Measurements from ENCODE around the gene TSC22D4. TPM values are rescaled to one million over a fixed set of nuclear protein-coding genes. Genes with fewer than 3 reads are reported as not detected.
A peak's percentile ranks its signal among the peaks of the same experiment; 100 is the strongest.

TSC22D4 gene
- total RNA-seq, 2 experiments from 2014 or later = 92.6 to 94.2 TPM

DNA sequence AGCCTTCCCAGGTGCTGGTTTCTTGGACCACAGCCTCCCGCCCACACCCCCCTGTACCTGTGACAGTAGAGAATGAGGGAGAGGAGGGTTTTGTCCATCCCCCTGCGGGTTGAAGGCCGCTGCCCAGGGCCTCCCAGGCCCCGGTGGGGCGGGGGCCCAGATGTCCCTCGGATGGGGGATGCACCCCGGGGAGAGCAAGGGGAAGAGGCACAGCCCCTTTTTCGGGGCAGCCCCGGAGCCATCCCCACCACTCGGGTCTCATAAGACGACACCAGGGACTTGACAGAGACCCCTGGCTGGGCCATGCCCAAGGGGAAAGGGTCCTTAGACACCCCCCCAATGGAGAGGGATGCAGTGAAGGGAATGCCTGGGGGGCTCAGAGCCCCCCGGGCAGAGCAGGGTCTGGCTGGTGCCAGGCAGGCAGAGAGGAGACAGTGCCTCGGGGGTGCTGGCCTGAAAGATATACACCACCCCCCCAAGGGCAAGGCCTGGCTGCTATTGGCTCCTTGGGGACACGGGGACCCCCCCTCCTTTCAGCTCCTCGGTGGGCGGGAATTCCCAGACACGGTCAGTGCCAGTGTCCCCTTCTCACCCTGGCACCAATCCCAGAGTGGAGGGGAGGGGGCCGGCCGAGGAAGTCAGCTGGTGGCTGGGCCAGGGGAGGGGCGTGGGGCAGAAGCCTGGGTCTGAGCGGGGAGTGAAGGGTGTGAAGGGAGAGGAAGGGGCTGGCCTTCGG lies 11.2 kb downstream of the TSC22D4 start:
- ATAC-seq = no peak
- POLR2A ChIA-PET = interaction anchor here (0.9 kb wide), 1 partner anchor 40 kb away, joined by 3 read pairs; the partner anchor contains the start of gene ZCWPW1
- no peak for DNase-seq
- TF ChIP-seq, protein P1, sequence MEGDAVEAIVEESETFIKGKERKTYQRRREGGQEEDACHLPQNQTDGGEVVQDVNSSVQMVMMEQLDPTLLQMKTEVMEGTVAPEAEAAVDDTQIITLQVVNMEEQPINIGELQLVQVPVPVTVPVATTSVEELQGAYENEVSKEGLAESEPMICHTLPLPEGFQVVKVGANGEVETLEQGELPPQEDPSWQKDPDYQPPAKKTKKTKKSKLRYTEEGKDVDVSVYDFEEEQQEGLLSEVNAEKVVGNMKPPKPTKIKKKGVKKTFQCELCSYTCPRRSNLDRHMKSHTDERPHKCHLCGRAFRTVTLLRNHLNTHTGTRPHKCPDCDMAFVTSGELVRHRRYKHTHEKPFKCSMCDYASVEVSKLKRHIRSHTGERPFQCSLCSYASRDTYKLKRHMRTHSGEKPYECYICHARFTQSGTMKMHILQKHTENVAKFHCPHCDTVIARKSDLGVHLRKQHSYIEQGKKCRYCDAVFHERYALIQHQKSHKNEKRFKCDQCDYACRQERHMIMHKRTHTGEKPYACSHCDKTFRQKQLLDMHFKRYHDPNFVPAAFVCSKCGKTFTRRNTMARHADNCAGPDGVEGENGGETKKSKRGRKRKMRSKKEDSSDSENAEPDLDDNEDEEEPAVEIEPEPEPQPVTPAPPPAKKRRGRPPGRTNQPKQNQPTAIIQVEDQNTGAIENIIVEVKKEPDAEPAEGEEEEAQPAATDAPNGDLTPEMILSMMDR (IDR thresholded peaks at IDR 0.05) = no peak
- H3K4me1 Mint-ChIP-seq (ENCODE audit: low read depth) = peaks cover 18% of the 10 kb centered on the region
- intact Hi-C loops (cut with micrococcal nuclease) = no loop called here
- CTCF ChIA-PET = interaction anchor here (4.5 kb wide), 1 partner anchor 92 kb away, joined by 41 read pairs; no protein-coding TSS in a partner anchor
- no peak overlapping the region for H3K27ac Mint-ChIP-seq
- no peak overlapping the region for H3K4me3 Mint-ChIP-seq
- H3K9me3 Mint-ChIP-seq = no peaks in the 10 kb centered on the region
- H3K36me3 Mint-ChIP-seq (ENCODE audit: low read depth) = peaks cover 23% of the 10 kb centered on the region
- no peaks in the 10 kb centered on the region for H3K27me3 Mint-ChIP-seq

DNA sequence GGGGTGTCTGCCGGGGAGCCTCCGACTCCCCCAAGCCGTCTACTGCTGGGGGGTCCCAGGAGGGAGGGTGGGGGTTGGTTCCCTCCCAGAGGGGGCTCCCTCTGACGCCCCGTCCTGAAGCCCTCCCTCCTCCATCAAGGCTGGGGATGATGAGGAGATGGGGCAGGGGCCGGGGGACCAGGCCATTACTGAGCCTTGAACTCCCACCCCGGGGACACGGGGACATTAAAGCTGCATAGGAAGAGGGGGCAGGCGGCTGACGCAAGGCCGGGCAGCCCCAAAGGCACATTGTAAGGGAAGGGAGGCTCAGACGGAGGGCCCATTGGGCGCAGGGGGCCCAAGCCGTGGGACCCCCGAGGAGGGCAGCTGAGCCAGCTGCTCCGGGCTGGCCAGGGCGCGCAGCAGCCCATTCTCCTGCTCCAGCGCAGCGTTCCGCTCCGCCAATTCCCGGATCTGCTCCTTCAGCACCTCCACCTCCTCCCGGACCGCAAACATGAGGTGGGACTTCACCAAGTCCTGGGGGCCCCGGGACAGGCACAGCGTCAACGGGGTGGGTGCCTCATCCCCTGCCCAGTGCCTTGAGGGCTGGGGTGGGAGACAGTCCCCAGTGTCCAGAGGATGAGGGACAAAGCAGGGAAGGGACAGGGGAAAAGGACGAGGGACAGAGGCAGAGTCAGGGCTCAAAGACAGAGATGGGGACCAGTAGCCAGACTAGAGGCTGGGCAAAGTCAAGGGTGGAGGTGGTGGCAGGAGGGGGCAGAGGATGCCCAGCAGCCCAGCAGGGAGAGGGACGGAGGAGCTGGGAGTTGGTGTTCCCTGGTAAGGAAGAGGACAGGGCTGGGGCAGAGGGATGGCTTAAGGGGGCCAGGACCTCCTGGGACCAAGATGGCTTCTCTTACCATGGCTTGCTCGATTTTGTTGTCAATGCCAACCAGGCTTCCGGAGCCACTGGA lies 12.1 kb downstream of the TSC22D4 start:
- Mint-ChIP-seq H3K27me3 (no peaks in the 10 kb centered on the region), H3K4me1 (ENCODE audit: low read depth) (peaks cover 15% of the 10 kb centered on the region), H3K9me3 (no peaks in the 10 kb centered on the region), H3K4me3 (no peak overlapping the region), H3K36me3 (ENCODE audit: low read depth) (peaks cover 21% of the 10 kb centered on the region), H3K27ac (no peak overlapping the region)
- intact Hi-C loops (cut with micrococcal nuclease) = no loop called here
- ChIA-PET POLR2A (interaction anchor here (0.9 kb wide), 1 partner anchor 39 kb away, joined by 3 read pairs; the partner anchor contains the start of gene ZCWPW1), CTCF (no interaction called here)
- DNase-seq (no peak), ATAC-seq (no peak)
- TF ChIP-seq, protein P1 (IDR thresholded peaks at IDR 0.05) = no peak

DNA sequence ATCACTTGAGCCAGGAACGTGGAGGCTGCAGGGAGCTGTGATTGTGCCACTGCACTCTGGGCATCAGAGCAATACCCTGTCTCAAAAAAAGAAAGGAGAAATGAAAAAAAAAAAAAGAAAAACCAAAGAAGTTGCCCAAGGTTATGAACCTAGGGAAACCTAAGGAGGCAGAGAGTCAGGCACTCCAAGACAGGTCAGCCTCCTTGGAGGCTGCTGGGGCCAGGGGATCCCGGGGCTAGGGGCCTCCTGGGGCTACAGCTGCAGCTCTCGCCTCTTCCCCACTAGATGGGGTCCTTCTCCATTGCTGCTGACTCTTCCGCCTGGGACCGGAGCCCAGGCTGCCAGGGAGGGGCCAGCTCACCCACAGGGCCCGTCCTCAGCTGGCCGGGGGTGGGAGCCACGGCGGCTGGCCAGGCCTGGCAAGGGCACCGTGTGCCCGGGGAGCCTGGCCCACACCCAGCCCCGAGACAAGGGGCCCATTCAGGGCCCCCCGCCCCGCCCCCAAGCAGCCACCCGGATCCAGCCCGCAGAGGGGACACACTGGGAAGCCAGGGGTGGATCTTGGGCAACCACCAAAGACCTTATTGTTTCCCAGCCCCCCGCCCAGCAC lies 13.2 kb downstream of the TSC22D4 start:
- ATAC-seq (no peak), DNase-seq (no peak)
- Mint-ChIP-seq H3K4me3 (no peak overlapping the region), H3K27ac (peak overlapping the region; percentile 11), H3K4me1 (ENCODE audit: low read depth) (peaks cover 13% of the 10 kb centered on the region), H3K36me3 (ENCODE audit: low read depth) (peaks cover 17% of the 10 kb centered on the region), H3K9me3 (no peaks in the 10 kb centered on the region), H3K27me3 (no peaks in the 10 kb centered on the region)
- TF ChIP-seq, protein P1 (IDR thresholded peaks at IDR 0.05) = no peak
- intact Hi-C loops (cut with micrococcal nuclease) = no loop called here
- ChIA-PET POLR2A (interaction anchor here (0.6 to 1.6 kb wide), 4 partner anchors 11 to 142 kb away, joined by 3 to 4 read pairs (median 3); no protein-coding TSS in a partner anchor), CTCF (interaction anchor here (0.8 to 1.6 kb wide), 4 partner anchors 10 to 94 kb away, joined by 3 to 7 read pairs (median 4); no protein-coding TSS in a partner anchor)

DNA sequence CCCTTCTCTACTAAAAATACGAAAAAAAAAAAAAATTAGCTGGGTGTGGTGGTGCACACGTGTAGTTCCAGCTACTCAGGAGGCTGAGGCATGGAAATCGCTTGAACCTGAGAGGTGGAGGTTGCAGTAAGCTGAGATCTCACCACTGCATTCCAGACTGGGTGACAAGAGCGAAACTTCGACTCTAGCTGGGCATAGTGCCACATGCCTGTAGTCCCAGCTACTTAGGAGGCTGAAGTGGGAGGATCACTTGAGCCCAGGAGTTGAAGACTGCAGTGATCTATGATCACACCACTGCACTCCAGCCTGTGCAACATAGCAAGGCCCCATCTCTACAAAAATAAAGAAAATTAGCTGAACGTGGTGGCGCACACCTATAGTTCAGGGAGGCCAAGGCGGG lies 13.7 kb downstream of the TSC22D4 start:
- Mint-ChIP-seq H3K4me1 (ENCODE audit: low read depth) (peaks cover 9% of the 10 kb centered on the region), H3K4me3 (no peak overlapping the region), H3K36me3 (ENCODE audit: low read depth) (peaks cover 16% of the 10 kb centered on the region), H3K27me3 (no peaks in the 10 kb centered on the region), H3K9me3 (no peaks in the 10 kb centered on the region), H3K27ac (peak overlapping the region; percentile 11)
- DNase-seq (no peak), ATAC-seq (no peak)
- TF ChIP-seq, protein P1 (IDR thresholded peaks at IDR 0.05) = no peak
- ChIA-PET CTCF (interaction anchor here (0.8 to 1.6 kb wide), 4 partner anchors 10 to 95 kb away, joined by 3 to 7 read pairs (median 4); no protein-coding TSS in a partner anchor), POLR2A (interaction anchor here (0.6 to 1.6 kb wide), 4 partner anchors 12 to 142 kb away, joined by 3 to 4 read pairs (median 3); no protein-coding TSS in a partner anchor)
- intact Hi-C loops (cut with micrococcal nuclease) = no loop called here

Measured in activated CD8-positive, alpha-beta T cell treated with anti-CD3 and anti-CD28 coated beads for 36 hours (primary cell).